ENCODE results near the gene MPPE1. TPM values are rescaled to one million over a fixed set of nuclear protein-coding genes. Genes with fewer than 3 reads are reported as not detected.

Gene MPPE1
- total and polyA plus RNA-seq, 10 of the 15 experiments (the other 5 are each of a cell fraction or from before 2014, with no cell fraction given): 13.8 to 34.5 (median 27.6) TPM

DNA sequence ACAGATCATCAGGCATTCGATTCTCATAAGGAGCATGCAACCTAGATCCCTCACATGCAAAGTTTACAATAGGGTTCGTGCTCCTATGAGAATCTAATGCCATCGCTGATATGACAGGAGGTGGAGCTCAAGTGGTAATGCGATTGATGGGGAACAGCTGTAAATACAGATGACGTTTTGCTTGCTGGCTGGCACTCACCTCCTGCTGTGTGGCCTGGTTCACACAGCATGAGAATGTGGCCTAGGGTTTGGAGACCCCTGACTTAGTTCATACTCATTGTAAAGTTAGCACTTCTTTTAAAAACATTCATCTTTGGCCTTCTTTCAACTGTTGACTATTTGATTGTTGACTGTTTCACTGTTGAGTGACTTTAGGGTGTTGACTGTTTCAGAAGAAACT is 65.6 kb downstream of the MPPE1 start:
- in situ Hi-C loops (cut with MboI) (no loop called here), intact Hi-C loops (cut with micrococcal nuclease; ENCODE audit: unreplicated experiment) (no loop called here)
- FAIRE-seq (no peak), ATAC-seq (no peak), DNase-seq (ENCODE audit: low read depth, low spot score) (no peak)
- ChIA-PET SMC1A (ENCODE audit: uncharacterized antibody, unreplicated experiment) (no interaction called here), POLR2A (no interaction called here), RAD21 (ENCODE audit: unreplicated experiment) (no interaction called here), CTCF (no interaction called here)
- Histone ChIP-seq H3K27me3 (replicated peaks in 1 of 2; ENCODE audit: control insufficient read depth in 2 of 2, insufficient read depth in 2 of 2, low read length in 1 of 2) (no peaks in the 10 kb centered on the region), H3K4me1 (ENCODE audit: control insufficient read depth, insufficient read depth, low read length) (no peaks in the 10 kb centered on the region), H3K4me2 (ENCODE audit: control insufficient read depth, insufficient read depth) (no peak overlapping the region), H3K36me3 (ENCODE audit: control insufficient read depth in 2 of 2, insufficient read depth in 2 of 2, low read length in 1 of 2) (no peaks in the 10 kb centered on the region), H3K79me2 (ENCODE audit: control insufficient read depth, insufficient read depth, low read length) (no peaks in the 10 kb centered on the region), H3K4me3 (no peak overlapping the region), H3K9ac (ENCODE audit: control insufficient read depth, insufficient read depth, low read length) (no peak overlapping the region), H4K20me1 (ENCODE audit: control insufficient read depth, insufficient read depth) (no peaks in the 10 kb centered on the region), H3K27ac (ENCODE audit: control insufficient read depth, insufficient read depth) (no peak overlapping the region), H3K9me3 (replicated peaks; ENCODE audit: control insufficient read depth, insufficient read depth, low read length) (no peaks in the 10 kb centered on the region), H2AFZ (ENCODE audit: control insufficient read depth, low read depth, low read length) (no peak overlapping the region)
- 30% methylated on average over 5 of the region's 5 CpGs for whole genome bisulfite sequencing (ENCODE audit: insufficient coverage, insufficient replicate concordance, low lambda C conversion rate, missing lambda C conversion rate)
- BruUV-seq (replicated peaks): no TSS peak
- TF ChIP-seq, protein P1, sequence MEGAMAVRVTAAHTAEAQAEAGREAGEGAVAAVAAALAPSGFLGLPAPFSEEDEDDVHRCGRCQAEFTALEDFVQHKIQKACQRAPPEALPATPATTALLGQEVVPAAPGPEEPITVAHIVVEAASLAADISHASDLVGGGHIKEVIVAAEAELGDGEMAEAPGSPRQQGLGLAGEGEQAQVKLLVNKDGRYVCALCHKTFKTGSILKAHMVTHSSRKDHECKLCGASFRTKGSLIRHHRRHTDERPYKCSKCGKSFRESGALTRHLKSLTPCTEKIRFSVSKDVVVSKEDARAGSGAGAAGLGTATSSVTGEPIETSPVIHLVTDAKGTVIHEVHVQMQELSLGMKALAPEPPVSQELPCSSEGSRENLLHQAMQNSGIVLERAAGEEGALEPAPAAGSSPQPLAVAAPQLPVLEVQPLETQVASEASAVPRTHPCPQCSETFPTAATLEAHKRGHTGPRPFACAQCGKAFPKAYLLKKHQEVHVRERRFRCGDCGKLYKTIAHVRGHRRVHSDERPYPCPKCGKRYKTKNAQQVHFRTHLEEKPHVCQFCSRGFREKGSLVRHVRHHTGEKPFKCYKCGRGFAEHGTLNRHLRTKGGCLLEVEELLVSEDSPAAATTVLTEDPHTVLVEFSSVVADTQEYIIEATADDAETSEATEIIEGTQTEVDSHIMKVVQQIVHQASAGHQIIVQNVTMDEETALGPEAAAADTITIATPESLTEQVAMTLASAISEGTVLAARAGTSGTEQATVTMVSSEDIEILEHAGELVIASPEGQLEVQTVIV (IDR thresholded peaks at IDR 0.05; ENCODE audit: borderline replicate concordance, partially characterized antibody): no peak
- TF ChIP-seq, protein P2, sequence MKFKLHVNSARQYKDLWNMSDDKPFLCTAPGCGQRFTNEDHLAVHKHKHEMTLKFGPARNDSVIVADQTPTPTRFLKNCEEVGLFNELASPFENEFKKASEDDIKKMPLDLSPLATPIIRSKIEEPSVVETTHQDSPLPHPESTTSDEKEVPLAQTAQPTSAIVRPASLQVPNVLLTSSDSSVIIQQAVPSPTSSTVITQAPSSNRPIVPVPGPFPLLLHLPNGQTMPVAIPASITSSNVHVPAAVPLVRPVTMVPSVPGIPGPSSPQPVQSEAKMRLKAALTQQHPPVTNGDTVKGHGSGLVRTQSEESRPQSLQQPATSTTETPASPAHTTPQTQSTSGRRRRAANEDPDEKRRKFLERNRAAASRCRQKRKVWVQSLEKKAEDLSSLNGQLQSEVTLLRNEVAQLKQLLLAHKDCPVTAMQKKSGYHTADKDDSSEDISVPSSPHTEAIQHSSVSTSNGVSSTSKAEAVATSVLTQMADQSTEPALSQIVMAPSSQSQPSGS (IDR thresholded peaks at IDR 0.05; ENCODE audit: low read length): no peak
- TF ChIP-seq NR2F1 (conservative IDR thresholded peaks at IDR 0.05) (no peak), RUNX3 (IDR thresholded peaks at IDR 0.05; ENCODE audit: low read length) (no peak), PAX8 (IDR thresholded peaks at IDR 0.05) (no peak), MTA2 (IDR thresholded peaks at IDR 0.05; ENCODE audit: low read depth) (no peak), CREM (IDR thresholded peaks at IDR 0.05; ENCODE audit: low read depth) (no peak), KDM1A (IDR thresholded peaks at IDR 0.05; ENCODE audit: borderline replicate concordance) (no peak), HSF1 (IDR thresholded peaks at IDR 0.05; ENCODE audit: low read depth, low read length) (no peak)
- TF ChIP-seq, protein P3, sequence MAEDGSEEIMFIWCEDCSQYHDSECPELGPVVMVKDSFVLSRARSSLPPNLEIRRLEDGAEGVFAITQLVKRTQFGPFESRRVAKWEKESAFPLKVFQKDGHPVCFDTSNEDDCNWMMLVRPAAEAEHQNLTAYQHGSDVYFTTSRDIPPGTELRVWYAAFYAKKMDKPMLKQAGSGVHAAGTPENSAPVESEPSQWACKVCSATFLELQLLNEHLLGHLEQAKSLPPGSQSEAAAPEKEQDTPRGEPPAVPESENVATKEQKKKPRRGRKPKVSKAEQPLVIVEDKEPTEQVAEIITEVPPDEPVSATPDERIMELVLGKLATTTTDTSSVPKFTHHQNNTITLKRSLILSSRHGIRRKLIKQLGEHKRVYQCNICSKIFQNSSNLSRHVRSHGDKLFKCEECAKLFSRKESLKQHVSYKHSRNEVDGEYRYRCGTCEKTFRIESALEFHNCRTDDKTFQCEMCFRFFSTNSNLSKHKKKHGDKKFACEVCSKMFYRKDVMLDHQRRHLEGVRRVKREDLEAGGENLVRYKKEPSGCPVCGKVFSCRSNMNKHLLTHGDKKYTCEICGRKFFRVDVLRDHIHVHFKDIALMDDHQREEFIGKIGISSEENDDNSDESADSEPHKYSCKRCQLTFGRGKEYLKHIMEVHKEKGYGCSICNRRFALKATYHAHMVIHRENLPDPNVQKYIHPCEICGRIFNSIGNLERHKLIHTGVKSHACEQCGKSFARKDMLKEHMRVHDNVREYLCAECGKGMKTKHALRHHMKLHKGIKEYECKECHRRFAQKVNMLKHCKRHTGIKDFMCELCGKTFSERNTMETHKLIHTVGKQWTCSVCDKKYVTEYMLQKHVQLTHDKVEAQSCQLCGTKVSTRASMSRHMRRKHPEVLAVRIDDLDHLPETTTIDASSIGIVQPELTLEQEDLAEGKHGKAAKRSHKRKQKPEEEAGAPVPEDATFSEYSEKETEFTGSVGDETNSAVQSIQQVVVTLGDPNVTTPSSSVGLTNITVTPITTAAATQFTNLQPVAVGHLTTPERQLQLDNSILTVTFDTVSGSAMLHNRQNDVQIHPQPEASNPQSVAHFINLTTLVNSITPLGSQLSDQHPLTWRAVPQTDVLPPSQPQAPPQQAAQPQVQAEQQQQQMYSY (CRISPR knock-in tag; IDR thresholded peaks at IDR 0.05): no peak

Data from GM12878 (cell line).